GM18907 (cell line): ENCODE results near the gene AIF1.

Experiments
- ATAC-seq: cut with Tn5 transposase; IDR thresholded peaks from one replicate; pipeline ENCODE4 v1.9.1; 2021; ENCODE audit warnings: mild to moderate bottlenecking, moderate library complexity; ENCODE audit not compliant: unreplicated experiment

Gene AIF1

DNA sequence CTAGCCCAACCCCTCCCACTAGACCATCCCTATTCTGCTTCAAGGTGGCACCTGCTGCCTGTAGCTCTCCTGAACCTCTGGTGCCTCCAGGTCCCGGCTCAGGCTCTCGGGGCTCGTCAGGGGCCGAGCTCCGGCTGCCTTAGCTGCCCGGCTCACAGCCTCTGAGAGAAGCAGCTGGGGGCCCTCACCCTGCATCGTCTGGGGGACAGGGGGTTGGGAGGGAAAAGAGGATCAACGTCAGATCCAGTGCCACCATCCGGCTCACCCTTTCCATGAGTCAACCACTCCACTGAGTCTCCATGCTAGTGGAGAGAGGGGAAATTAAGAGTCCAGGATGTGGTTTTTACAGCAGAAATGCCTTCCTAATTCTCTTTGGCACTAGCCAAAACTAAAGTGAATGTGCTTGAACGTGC is 24.4 kb downstream of the AIF1 start:
- ATAC-seq: no peak

DNA sequence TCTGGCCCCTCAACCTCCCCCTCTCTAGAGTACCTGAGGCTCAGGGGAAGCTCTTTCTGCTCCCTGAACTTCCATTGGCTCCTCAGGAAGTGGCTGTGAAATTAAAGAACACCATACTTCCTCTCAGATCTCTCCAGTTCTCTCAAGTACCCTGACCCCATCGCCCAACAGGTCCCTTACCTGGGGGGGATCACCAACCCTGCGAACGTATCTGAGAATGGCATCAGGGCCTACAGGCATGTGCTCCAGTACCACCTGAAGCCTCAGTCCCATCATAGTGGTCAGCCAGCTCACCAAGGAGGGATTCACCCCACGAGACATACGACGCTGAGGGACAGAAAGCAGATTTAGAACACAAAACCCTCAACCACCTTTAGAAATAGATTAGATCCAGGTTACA is 25.6 kb downstream of the AIF1 start:
- ATAC-seq: no peak

DNA sequence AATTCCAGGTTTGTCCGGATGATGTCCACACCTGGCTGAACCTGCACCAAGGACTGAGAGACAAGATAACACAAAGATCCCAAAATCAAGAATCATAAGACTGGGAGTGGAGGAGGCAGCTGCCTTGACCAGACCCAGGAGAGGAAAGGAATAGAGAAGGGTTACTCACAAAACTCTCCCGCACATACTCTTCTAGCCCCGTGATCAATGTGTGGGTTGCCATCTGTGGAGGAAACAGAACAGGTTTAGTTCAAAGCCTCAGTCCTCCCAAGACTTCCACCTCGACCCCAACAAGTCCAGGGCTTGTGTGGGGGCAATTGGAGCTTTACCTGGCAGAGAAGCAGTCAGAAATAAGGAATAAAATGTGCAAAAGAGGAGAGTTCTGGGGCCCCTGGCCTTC is 26.3 kb downstream of the AIF1 start:
- no peak for ATAC-seq

DNA sequence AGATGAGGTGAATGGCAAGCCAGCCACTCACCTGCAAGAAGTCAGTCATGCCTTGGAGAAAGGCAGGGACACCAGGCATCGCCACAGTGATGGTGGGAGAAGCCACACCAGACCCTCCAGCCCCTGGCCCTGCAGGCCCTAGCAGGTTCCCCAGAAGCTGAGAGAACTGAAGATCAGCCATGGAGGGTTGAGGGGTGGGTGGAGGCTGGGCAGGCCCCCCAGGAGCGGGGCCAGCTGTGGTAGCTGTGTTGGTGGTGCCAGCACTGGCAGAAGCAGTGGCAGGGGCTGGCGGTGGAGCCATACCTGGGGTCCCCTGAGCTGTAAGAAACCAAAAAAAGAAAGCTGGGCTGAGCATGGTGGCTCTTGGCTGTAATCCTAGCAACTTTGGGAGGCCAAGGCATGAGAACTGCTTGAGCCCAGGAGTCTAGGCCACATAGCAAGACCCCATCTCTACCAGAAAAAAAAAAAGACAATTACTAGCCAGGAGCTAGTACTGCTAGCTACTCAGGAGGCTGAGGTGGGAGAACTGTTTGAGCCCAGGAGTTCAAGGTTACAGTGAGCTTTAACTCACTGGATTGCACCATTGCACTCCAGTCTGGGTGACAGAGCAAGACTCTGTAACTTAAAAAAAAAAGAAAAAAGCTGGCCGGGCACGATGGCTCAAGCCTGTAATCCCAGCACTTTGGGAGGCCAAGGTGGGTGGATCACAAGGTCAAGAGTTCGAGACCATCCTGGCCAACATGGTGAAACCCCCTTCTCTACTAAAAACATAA is 27.9 kb downstream of the AIF1 start:
- ATAC-seq: no peak

DNA sequence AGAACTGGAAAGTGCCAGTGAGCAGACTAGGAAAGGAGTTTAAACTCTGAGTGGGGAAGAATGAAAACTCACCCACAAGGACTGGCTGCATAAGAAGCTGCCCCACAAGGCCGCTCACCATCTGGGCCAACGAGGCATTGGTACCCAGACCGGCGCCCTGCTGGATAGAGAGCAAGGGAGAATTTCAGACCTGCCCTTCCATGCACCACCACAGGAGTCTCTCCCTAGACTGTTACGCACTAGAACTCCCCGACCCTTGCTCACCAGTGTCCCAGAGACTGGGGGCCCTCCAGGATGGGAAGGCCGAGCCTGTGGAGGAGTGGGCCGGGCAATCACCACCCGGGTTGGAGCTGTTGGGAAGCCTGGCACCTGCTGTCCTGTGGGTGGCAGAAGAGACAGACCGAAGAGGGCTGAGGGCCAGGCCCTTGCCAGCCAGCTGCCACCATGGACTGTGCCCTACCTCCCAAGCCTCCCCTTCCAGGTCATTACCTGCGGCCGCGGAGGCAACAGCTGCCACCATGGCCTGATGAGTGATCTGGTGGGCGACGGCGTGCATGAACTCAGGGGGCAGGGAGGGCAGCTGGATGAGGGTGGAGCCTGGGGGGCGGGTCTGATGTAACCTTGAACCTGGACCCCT is 28.9 kb downstream of the AIF1 start:
- ATAC-seq: no peak

DNA sequence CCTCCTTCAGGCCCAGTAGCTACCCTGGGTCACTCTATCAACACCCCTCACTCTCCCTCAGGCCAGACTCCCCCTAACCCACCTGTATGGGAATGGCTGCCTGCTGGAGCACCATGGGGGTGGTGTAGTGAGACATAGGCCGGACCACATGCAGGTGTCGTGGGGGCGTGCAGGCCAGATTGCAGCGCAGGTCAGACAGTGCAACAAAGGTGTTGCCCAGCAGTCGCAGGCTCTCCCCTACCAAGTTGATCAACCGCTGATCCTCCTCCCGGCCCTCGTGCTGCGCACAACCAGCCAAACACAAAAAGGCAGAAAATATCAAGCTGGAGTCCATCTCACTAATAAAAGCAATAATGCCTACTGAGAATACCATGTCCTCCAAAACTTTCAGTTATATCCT is 30.3 kb downstream of the AIF1 start:
- ATAC-seq: no peak

DNA sequence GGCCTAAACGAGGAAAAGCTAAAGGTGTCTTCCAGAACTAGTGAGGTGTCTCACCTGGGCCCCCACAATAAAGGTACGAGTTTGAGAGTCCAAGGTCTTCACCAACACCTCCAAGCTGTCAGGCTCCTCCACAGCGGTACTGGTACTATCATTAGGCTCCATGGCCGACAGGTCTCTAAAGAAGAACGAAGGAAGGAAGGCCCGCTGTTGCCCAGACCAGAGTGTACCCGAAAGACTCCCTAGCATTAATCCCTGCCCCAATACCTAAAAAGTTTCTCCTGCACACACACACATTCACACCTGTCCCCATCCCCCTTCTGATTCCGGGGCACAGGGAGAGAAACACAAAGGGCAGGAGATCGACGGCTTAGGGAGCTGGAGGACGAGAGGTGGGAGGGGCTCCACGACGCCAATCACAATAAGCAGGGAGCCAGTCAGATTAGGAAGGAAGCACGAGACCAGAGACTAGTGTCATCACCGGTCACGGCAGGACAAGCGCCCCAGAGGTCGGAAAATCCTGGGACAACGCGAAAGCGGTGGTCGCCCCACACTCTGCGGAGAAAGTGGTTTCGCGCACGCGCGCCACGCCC is 36.7 kb downstream of the AIF1 start:
- peak; percentile 36 for ATAC-seq

DNA sequence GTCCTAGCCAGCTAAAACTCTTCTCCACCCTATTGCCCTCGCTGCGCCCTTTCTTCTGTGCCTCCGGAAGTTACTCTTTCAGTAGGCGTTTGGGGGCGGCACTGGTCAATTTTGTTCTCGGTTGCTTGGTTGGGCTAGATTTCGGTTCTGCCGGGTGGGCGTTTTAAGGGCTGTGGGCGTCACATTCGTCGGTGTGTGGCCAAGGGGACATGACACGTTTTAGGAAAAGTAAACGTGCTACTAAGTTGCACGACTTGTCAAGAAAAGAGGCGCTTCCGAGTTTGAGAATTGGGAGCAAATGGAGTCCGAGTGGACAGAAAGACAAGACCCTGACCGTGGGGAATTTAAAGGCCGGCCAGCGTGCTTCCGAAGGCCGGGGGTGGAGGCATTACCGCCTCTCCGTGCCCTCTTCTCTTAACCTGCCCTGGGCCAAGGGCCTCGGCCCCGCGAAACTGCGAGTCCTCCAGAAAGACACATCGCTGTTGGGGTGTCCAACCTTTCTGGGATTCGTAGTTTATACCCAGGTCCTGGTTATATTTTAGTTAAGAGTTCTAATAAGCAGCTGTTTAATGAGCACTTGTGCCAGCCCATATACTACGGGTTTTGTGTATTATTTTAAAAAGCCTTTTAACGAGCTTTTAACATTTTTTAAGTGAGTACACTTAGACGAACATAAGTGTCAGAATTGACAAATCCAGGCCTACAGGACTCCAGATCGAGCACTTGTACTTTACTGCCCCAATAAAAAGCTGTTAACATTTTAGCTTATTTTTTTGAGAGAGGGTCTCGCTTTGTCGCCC is 38.1 kb downstream of the AIF1 start:
- ATAC-seq: peak; percentile 58

DNA sequence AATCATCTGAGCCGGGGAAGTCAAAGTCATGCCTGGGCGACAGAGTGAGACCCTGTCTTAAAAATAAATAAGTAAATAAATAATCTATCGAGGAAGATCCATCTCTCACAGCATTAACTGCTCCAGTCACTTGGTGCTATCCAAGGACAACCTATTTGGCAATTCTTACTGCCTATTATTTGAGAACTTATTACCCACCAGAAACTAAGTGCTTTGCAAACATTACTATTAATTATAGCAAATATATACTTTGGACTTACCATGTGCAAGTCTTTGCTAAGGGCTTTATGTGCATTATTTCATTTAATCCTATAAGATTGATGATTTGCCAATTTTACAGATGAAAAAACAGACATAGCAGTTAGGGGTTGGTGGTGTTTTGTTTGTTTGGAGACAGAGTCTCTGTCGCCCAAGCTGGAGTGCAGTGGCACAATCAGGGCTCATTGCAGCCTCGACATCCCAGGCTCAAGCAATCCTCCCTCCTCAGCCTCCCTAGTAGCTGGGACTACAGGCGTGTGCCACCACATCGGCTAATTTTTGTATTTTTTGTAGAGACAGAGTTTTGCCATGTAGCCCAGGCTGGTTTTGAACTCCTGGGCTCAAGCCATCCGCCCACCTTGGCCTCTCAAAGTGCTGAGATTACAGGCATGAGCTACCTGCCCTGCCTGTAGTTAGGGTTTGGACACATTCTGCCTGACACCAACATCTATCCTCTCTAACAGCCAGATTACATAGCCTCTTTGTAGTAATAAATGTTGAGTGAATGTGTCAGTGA is 39.7 kb downstream of the AIF1 start:
- no peak for ATAC-seq

DNA sequence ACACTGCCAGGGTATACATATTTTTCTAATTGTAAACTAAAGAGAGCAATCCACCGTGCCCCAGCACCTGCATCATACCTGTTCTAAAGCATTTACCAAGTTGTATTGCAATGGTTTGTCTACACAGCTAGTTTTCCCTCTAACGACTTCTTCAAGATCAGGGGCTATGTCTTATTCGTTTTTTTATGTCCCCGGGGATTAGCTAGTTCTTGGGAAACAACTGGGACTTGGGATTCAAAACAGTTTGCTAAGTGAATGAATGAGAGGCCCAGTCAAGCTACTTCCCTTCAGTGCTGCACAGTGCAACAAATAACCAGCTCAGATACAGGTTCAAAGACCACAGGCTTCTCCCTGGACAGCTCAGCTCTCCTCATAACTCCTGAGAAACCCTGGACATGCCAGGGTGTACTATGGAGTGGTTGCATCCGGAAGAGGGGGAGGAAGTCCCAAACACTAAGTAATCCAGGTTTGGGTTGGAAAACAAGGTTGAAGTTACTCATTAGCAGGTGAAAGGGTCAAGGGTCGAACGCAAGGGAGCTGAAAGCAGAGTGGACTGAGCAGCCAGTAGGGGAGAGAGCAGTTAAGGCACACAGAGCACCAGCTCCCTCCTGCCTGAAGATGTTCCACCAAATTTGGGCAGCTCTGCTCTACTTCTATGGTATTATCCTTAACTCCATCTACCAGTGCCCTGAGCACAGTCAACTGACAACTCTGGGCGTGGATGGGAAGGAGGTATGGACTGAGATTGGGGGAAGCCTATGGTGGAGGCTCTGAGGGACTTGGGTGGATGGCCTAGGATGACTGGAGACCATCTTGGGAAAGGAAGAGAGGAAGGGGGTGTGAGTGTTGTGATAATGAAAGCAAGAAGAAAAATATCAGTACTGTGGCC is 40.6 kb downstream of the AIF1 start, which contains the start of gene APOM:
Gene APOM, plus strand, starts transcription at position 546 of the 889 bp plus-strand sequence. Its CDS starts 73 bp downstream, at position 619.
- no peak for ATAC-seq

DNA sequence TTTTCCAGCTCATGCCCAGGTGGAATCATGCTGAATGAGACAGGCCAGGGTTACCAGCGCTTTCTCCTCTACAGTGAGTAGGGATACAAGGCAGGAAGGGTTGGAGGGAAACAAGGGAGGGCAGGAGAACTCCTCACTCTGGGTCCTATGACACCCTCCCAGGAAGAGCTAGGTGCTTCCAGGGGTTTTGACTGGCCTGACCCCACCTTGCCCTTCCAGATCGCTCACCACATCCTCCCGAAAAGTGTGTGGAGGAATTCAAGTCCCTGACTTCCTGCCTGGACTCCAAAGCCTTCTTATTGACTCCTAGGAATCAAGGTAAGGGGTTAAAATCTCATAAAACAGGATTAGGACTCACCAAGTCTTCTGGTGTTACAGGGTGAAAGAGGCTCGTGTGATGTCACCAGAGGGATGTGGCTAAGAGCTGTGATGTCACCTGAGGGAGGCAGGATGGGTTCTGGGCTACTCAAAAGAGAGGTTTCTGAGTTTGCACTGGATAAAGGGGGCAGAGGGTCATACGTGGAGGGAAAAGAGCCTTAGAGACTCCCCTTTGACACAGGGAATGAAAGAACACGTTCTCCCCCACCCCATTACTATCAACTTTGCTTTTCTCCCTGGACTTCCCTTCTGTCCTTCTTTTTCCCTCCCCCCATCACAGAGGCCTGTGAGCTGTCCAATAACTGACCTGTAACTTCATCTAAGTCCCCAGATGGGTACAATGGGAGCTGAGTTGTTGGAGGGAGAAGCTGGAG is 42.5 kb downstream of the AIF1 start:
- ATAC-seq: no peak

DNA sequence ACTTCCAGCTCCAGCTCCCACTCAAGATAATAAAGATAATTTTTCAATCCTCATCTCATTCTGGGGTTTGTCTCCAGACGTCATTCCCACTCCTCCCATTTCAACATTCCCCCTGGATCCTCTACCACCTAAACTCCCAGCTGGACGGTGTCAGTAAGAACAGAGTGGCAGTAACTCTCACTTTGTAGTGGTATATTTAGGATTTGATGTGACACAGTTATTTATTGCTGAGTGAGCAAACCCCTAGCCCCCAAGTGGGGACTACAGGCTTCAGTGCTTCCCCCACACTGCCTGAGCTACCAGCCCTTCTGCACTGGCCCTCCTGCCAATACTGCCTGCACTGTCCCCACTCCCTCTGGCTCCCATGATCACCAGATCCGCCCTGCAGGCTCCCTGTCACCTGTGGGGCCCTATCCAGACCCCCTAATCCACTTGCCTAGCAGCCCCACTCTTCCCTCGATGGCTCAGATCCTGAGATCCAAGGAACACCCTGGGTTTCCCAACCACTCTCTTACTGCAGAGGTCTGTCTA is 43.2 kb downstream of the AIF1 start:
- ATAC-seq: no peak

DNA sequence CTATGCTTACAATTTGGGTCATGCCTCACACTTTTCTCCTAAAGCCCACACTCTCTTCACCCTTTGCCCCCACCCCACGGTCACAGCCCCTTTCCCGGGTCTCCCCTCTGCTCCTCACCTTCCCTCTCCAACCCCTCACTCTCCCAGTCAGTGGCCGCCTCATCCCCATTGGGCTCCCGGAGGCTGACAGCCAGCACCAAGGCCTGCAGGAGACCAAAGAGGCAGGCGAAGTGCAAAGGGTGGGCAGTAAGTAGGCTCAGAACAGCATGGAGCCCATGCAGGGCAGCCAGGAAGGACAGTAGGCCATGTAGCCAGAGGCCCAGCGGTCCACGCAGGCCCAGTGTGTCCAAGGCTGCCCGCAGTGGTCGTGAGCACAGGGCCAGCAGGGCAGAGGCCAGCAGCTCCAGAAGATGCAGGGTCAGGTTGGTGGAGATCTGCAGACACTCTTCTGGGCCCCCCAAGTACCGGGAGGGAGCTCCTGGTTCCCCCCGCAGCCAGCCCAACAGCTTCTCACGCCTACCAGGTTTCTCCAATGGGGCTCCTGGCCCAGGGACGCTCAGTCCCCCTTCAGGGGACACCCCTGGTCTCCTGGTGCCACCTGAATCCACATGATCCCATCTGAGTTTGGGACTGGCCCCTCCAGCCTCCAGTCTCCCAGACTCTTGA is 44.1 kb downstream of the AIF1 start:
- no peak for ATAC-seq

DNA sequence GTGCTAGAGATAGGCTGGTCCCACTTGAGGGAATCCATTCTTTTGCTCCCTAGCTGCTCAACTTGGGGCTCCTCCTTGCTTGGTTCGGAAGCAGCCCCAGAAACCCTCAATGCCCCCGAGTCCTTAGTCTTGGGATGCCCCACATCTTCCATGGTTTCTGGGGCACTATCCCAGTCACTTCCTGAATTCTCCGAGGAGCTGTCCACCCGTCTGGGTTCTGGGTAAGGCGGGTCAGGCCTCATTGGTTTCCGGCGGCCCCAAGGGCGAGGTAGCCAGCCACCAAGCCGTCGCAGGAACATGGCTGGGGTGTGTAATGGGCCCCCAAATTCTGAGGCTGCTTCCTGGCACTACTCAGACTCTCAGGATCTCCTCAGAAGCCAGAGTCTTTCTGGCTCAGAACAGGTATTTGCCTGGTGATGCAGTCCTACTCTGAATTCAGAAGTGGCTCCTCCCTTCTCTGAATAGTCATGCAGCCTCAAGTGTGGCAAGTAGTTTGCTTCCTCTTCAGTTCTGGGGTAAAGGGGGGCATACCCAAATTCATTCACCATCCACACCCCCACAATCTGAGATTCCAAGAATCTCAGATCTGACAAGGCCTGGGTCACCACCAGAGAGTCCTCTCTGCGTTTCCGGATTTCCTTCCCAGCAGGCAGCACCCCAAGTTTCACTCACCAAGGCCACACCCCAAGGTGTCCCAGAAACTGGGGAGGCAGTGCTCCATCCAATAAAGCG is 44.8 kb downstream of the AIF1 start:
- no peak for ATAC-seq

DNA sequence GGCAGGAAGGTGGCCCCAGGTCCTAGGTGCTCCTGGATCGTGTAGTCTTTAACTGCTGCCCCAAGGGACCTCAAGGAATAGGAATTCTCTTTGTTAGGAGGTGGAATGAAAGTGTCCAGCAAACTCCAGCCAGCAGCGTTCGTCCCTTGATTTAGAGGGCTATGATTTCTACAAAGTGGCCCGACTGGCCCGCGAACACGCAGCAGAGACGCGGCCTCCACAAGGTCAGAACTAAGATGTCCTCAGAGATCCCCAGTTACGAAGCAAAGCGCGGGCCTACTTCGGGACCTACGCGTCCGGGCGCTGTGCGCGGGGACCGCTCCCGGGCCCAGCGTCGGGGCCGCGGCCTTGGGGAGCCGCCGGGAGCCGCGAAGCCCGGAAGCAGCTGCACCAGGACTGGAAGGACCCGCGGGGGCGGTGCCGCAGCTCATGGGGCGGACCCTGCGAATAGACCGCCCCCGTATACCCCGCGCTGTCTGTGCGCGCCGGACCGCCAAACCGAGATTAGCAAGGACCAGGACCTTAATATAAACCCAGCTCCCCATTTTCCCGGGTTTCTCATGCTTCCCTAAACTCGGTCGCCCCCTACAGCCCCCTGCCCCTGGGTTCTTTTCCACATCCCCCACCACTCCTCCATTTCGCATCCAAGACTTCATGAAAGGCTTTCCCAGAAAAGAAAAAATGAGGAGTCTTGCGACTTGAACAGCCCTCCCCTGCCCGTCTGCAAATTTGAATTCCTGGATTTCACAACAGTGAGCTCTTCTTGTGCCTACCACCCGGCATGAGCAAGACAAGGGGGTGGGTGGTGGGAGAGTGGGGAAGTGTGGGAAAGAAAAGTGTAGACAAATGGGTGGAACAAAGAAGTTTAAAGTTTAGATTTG is 45.6 kb downstream of the AIF1 start, which contains the start of gene C6orf47:
Gene C6orf47, minus strand, starts transcription at position 398 of the 881 bp plus-strand sequence. CDS start 831 bp downstream, outside the sequence.
- ATAC-seq: peak; percentile 43
